Measurements from ENCODE around the gene VAC14.
"Not testable (repeated sequence)": the region's sequence is repeated elsewhere in the genome, so short reads cannot be mapped to it uniquely, and the experiment has no call there.

VAC14 gene

DNA sequence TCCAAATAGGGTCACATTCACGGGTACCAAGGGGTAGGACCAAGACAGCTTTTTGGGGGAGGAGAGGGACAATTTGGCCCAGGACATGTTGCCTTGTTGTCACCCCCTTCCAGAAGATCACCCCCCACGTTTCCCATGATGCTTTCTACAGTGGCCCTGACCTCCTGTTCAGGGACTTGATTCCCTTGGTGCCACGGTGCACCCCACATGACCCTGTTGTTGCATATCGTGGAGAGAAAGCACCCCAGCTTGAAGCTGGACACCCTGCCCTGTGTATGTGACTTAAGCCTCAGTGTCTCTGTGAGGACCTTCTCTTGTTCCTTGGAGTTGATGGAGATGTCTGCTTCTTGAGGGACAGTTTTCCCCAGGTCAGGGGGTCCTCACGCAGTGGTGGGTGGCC lies 142.0 kb downstream of the VAC14 start:
- DNase-seq: no peak

DNA sequence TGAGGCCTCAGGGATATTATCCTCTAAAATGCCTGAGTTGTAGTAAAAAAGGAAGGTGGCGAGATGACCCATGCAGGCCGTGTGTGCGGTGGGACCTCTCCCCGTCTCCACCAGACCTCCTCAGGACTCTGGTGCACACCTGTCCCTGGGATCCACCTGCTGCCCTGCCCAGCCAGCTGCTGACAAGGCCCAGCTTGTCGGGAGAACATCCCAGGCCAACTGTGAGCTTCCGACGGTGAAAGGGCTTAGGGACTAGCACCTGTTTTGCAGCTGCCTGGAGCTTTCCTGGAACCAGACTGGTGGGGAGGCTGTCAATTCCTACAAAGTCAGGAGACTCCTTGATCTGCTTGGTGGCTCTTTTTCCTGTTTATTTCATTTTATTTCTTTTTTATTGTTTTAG lies 143.0 kb downstream of the VAC14 start:
- no peak for DNase-seq

DNA sequence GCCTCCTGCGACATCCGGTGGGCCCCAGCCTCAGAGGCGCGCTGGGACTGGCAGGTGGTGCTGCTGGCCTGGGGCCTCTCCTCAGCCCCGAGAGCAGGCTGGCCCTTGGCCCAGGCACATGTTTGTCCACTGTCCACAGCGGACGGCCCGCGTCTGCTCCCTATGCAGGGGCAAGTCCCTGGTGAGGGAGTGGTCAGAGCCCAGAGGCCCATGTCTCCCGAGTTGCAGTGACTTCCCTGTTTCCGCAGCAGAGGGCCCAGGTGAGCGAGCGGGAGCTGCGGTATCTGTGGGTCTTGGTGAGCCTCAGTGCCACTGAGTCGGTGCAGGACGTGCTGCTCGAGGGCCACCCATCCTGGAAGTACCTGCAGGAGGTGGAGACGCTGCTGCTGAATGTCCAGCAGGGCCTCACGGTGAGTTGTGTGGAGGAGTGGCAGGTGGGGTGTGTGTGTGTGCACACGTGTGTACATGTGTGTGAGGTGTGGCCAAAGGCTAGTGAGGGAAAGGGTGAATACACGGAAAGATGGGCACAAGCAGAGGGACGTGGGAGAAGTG lies 144.2 kb downstream of the VAC14 start:
- no peak for DNase-seq

GRCh38 chr16:70656065-70656711 lies 144.8 kb downstream of the VAC14 start:
- DNase-seq: no peak

DNA sequence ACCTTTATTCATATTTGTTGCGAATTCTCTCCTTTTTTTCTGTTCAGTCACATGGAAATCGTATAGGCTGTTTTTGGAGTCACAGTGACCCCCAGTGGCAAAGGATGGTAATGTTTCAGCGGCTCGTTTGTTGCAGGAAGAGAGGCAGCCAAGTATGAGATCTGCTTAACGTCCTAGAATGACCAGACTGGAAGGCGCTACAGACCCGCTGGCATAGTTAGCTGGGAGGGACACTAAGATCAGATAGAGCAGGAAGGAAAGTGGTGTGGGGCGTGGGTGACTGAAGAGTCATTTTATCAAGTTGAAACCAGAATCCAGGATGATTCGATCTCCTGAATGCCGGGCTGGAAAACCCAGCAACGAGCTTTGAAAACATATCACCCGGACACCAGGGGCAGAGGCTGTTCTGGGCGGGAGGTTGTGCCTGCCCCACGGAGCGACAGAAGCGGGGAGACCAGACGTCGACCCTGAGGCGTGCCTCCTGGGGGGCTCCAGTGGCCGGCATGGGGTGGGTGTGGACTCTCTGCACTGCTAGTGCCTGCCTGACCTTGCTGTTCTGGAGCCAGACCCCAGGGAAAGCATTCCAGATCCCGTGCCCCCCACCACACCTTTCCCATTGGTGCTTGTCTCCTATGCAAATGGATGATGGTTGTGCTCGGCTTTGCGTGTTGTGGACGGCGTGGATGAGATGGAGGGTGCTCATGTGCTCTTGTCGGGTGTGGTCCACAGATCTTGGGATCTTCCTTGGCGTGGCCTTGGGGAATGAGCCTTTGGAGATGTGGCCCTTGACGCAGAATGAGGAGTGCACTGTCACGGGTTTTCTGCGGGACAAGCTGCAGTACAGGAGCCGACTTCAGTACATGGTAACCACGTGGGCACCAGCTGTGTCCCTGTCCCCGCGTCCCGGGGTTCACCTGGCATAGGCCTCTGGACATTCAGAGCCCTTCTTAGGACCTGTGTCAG lies 146.9 kb downstream of the VAC14 start:
- peak; percentile 94 for DNase-seq

GRCh38 chr16:70653406-70653805 lies 147.6 kb downstream of the VAC14 start:
- DNase-seq: peak; percentile 33

DNA sequence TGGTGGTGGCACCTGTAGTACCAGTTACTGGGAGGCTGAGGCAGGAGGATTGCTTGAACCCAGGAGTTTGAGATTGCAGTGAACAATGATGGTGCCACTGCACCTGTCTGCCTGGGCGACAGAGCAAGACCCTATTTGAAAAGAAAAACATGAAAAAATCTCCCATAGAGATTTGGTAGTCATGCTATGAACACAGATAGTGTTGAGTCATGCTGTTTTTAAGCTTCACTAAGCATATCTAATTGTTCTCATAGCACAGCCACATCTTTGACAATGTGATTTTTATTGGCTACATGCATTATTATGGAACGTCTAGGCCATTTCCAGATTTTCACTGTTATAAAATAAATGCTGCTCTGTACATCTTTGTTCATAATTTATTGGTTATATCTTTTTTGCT lies 148.6 kb downstream of the VAC14 start:
- no peak for DNase-seq

DNA sequence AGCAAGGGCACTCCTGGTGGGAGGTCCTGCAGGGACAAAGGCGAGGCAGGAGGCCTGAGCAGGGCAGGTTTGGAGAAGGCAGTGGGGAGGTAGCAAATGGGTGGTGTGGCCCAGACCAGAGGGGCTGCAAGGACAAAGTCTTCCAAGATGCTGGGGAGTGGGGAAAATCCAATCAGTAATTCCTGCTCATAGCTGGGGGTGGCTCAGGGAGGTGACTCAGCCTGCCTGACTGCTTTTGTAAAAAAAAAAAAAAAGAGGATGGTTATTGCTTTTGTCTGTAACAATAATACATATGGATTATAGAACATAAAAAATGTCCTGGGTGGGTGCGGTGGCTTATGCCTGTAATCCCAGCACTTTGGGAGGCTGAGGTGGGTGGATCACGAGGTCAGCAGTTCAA lies 149.4 kb downstream of the VAC14 start:
- no peak for DNase-seq

GRCh38 chr16:70650216-70650615 lies 150.7 kb downstream of the VAC14 start:
- DNase-seq: no peak

DNA sequence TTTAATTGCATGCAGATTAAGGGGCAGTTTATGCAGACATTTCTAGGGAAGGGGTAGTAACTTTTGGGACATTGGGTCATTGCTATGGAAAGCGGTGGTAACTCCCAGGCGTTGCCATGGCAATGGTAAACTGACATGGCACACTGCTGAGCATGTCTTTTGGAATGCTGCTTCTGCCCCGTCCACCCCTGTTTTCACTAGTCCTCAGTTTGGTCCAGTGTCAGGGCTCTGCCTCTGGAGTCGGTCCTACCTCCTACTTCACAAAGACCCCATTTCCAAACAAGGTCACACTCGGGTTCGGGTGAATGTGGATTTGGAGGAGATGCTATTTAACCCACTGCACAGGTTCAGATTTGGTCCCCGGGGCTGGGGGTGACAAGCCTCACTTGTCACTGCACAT lies 151.7 kb downstream of the VAC14 start:
- no peak for DNase-seq

DNA sequence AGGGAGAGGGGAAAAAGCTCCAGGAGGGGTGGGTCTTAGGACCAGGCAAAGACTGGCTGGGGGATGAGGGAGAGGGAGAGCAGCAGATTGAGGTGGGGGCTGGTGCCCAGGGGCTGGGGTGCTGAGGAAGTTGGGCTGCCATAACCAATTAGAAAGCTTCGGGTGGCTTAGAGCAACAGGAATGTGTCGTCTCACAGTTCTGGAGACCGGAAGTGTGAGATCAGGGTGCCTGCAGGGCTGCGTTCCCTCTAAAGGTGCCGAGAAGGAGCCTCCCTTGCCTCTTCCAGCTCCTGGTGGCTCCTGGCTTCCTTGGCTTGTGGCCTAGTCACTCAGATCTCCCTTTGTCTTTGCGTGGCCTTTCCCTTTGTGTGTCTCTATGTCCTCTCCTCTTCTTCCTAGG lies 152.4 kb downstream of the VAC14 start:
- no peak for DNase-seq

DNA sequence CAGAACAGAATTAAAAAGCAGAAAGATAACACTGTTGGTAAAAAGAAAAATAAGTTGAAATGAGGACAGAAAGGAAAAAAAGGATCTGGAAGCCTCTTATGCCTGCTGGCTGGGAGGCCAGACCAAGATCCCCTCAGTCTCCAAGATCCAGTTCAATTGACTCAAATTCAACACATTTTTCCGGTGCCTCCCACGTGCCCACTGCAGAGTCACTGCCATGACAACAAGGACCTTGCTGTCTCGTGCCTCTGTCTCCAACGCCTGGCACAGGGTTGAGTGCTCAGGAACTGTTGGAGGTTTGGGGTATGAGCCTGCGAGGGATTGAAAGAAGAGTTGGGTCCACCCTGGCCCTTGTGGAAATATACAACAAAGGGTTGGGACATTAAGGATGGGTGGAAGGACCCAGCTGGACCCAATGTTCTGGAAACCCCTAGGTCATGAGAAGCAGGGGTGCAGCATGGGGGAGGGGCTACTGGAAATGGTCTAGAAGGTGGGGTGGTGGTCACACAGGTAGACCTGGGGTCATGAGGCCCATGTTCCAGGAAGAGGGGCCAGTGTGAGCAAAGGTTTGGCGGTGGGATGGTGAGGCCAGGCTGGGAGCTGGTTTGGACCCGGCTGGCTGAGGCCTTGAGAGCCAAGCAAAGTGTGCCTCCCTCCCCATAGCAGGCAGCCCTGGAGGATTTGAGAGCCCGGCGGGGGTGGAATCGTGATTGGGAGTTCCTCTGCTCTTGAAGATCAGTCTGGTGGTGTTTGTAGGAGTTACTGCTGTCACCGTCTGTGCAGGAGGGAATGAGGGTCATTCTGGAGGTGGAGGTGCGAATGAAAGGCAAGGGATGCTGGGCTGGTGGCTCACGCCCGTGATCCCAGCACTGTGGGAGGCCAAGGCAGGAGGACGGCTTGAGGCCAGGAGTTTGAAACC lies 153.3 kb downstream of the VAC14 start:
- DNase-seq: no peak

DNA sequence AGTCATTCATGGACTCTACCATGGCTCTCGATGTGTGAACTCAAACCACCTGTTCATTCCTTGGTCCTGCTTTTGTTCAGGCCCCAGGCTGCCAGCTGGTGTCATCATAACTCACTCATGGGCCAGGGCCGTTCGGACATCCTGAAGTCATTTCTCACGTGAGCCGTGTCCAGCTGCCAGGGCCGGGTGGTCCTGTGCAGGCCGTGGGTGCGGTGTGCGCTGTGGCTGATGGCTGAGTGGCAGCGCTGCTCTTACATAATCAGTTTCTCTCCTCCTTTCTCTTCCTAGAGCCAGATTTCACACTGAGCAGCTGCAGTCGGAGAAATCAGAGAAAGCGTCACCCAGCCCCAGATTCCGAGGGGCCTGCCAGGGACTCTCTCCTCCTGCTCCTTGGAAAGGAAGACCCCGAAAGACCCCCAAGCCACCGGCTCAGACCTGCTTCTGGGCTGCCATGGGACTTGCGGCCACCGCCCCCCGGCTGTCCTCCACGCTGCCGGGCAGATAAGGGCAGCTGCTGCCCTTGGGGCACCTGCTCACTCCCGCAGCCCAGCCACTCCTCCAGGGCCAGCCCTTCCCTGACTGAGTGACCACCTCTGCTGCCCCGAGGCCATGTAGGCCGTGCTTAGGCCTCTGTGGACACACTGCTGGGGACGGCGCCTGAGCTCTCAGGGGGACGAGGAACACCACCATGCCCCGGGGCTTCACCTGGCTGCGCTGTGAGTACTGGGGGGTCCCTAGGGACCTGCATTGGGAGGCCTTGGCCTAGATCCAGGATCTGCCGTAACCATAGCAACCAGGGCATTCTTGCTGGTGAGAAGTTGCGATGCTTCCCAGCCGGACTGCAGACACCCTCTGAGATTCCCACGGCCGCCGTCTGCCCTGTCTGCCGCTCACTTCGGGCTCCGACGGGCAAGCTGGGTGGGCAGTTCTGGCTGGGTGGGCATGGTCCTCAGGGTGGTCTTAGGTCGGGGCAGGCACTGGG lies 154.4 kb downstream of the VAC14 start, which contains the start of gene IL34:
TSS of gene IL34 (plus strand) at position 300 of the 982 bp plus-strand sequence. CDS start at position 689, 389 bp downstream.
- no peak for DNase-seq

GRCh38 chr16:70644763-70645597 lies 156.0 kb downstream of the VAC14 start:
- no peak for DNase-seq

DNA sequence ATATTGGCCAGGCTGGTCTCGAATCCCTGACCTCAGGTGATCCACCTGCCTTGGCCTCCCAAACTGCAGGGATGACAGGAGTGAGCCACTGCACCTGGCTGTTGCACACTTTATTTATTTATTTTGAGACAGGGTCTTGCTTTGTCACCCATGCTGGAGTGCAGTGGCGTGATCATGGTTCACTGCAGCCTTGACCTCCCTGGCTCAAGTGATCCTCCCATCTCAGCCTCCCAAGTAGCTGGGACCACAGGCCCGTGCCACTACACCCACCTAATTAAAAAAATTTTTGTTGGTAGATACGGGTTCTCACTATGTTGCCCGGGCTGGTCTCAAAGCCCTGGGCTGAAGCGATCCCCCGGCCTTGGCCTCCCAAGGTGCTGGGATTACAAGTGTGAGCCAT lies 157.7 kb downstream of the VAC14 start:
- DNase-seq: not testable (repeated sequence)

GRCh38 chr16:70642633-70643032 lies 158.3 kb downstream of the VAC14 start:
- no peak for DNase-seq

GRCh38 chr16:70638814-70639792 lies 161.9 kb downstream of the VAC14 start:
- peak; percentile 97 for DNase-seq
